NCI-H1436 (cell line): ENCODE measurements around the gene BPTF.
"Not testable (repeated sequence)": the region's sequence is repeated elsewhere in the genome, so short reads cannot be mapped to it uniquely, and the experiment has no call there.

Source experiments
- DNase-seq: peaks from one replicate; lab custom pipeline; 2025; lab: John Stamatoyannopoulos, UW

The BPTF gene, protein sequence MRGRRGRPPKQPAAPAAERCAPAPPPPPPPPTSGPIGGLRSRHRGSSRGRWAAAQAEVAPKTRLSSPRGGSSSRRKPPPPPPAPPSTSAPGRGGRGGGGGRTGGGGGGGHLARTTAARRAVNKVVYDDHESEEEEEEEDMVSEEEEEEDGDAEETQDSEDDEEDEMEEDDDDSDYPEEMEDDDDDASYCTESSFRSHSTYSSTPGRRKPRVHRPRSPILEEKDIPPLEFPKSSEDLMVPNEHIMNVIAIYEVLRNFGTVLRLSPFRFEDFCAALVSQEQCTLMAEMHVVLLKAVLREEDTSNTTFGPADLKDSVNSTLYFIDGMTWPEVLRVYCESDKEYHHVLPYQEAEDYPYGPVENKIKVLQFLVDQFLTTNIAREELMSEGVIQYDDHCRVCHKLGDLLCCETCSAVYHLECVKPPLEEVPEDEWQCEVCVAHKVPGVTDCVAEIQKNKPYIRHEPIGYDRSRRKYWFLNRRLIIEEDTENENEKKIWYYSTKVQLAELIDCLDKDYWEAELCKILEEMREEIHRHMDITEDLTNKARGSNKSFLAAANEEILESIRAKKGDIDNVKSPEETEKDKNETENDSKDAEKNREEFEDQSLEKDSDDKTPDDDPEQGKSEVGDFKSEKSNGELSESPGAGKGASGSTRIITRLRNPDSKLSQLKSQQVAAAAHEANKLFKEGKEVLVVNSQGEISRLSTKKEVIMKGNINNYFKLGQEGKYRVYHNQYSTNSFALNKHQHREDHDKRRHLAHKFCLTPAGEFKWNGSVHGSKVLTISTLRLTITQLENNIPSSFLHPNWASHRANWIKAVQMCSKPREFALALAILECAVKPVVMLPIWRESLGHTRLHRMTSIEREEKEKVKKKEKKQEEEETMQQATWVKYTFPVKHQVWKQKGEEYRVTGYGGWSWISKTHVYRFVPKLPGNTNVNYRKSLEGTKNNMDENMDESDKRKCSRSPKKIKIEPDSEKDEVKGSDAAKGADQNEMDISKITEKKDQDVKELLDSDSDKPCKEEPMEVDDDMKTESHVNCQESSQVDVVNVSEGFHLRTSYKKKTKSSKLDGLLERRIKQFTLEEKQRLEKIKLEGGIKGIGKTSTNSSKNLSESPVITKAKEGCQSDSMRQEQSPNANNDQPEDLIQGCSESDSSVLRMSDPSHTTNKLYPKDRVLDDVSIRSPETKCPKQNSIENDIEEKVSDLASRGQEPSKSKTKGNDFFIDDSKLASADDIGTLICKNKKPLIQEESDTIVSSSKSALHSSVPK (N-terminal part only)

DNA sequence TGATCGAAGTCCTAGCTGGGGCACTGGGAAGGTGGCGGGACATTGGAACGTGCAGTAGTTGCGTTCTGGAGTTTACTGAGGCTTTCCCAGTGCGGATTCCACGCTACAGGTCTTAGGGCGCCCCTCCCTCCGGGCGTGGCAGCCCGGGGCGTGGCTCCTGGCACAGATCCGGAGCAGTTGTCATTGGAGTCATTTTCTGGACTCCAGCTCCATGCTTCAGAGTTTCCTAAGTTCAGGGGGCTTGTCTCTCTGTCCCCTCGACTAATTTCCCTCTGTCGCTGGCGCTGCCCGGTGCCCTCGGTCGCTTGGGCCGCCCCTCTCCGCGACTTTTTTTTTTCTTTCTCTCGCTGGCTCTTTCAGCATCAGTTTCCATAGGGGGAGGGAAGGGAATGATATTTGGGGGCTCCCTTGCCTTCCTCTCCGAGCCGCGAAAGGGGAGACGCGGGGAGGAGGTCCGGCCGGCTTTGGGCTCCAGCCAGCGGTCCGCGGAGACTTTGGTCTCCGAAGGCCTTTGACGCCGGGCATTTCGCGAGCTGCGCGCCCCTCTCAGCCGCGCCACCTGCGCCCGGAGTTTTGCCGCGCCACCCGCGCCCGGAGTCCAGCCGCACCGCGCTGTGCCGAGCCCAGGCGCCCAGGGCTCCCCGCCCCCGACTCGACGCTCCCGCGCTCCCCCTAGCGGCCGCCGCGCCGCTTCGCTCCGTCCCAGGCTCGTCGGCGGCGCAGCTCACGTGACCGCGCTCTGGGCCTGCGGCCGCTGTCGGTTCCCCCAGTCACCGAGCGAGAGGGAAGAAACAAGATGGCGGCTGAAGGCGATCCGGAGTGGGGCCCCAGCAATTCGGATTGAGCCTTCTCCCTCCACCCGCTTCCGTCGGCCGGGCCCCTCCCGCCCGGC is at the start of gene BPTF:
BPTF (plus strand) TSS at position 769 of the 892 bp plus-strand sequence. CDS start 222 bp downstream, outside the sequence.
- peak; percentile 94 for DNase-seq

DNA sequence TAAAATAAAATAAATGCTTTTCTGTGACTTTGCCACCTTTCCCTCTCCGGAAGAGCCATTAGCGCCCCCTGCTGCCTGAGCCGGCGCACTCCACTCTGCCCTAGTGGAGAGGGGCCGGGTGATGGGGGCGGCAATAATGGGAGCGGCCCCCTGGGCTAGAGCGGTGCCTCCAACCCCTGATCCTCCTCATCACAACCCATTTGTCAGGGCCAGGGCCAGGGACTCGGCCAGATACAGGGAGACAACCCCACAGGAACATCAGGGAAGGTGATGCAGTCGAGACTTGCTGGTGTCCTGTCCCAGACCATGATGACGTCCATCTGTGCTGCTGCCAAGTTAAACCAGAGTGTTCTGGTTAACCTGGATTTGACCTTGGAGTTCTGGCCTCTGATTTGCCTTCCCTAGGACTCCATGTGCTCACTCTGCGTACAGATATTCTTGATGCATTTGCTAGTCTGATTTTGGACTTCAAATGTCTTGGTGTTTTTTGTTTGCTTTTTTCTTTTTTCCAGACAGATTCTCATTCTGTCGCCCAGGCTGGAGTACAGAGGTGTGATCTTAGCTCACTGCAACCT is 46.1 kb upstream of the BPTF start:
- no peak for DNase-seq

DNA sequence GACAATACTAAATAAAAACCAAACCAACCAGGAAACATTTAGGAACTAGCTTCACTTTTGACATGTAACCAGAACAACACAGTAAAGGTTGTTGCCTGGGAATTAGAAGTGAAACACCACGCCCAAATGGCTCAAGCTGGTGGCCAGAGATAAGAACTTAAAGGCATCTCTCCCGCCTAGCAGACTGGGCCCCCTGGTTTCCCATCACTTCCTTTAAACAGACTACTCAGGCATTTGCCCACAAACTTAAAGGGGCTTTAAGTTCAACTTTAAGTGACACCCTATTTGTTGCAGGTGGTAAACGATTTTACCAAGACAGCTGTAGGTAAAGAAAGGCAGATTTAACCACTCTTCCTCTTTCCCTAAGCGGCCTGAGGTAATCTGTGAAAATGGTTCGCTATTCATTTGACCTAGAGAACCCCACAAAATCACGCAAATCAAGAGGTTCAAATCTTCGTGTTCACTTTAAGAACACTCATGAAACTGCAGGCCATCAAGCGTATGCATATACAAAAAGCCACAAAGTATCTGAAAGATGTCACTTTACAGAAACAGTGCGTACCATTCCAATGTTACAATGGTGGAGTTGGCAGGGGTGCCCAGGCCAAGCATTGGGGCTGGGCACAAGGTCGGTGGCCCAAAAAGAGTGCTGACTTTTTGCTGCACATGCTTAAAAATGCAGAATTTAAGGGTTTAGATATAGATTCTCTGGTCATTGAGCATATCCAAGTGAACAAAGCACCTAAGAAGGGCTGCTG is 40.8 kb upstream of the BPTF start:
- no peak for DNase-seq

- no peak for DNase-seq
These were observed 40.2 kb upstream of the BPTF start for GRCh38 chr17:67785122-67785477.

- DNase-seq: no peak
These were observed 39.8 kb upstream of the BPTF start for GRCh38 chr17:67785504-67785903.

- peak; percentile 52 for DNase-seq
These were observed 24.8 kb upstream of the BPTF start for GRCh38 chr17:67800495-67800928.

DNA sequence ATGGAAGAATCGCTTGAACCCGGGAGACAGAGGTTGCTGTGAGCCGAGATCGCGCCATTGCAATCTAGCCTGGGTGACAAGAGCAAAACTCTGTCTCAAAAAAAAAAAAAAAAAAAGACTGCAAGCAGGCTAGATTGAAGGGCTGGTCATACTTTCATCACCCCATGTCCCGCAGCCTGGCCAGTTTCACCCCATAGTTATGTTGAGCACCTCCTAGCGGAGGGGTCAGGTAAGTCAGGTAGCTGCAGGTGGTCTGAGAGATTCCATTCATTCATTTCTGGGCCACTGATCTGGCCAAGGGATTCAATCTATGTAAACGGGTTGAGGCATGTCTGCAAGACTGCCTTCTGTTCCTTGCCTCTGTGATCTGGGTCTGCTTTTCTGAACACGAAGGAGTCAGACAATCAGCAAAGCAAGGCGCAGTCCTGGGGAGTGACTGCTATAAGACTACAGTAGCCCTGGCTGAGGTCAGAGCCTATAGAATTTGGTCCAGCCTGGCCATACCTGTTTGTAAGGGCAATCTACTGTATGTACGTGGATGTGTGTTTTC is 23.6 kb upstream of the BPTF start:
- DNase-seq: no peak

DNA sequence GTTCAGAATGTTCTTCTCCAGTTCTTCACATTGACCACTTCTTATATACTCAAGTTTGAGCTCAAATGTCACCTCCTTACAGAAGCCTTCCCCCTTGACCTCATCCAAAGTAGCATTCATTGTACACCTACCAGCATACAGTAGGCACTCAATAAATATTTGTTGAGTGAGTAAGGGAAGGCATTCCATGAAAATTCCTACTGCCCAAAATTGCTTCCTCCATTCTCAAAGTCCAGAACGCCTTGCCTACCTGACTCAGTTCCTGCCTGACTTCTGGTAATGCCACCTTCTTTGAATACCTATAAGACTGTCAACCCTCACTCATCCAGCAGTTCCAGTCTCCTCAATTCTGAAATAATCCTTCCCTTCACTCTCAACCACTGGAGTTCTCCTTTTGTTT is 14.8 kb upstream of the BPTF start:
- DNase-seq: no peak

- DNase-seq: not testable (repeated sequence)
These were observed 12.9 kb upstream of the BPTF start for GRCh38 chr17:67812380-67812779.

DNA sequence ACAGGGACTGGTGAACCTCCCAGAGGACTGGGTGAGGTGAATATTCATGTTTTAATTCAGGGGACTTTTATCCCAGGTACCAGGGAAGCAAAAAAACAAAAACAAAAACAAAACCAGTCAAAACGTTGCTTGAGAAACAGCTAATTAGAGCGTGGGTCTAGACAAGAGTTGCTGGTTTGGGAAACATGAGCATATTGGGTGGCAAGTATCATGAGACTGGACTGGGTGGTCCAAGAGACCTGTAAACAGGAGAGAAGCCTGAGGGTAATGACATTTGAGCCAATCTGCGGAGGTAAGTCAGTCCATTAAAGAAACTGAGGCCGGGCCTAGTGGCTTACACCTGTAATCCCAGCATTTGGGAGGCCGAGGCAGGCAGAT is 11.5 kb upstream of the BPTF start:
- DNase-seq: no peak

DNA sequence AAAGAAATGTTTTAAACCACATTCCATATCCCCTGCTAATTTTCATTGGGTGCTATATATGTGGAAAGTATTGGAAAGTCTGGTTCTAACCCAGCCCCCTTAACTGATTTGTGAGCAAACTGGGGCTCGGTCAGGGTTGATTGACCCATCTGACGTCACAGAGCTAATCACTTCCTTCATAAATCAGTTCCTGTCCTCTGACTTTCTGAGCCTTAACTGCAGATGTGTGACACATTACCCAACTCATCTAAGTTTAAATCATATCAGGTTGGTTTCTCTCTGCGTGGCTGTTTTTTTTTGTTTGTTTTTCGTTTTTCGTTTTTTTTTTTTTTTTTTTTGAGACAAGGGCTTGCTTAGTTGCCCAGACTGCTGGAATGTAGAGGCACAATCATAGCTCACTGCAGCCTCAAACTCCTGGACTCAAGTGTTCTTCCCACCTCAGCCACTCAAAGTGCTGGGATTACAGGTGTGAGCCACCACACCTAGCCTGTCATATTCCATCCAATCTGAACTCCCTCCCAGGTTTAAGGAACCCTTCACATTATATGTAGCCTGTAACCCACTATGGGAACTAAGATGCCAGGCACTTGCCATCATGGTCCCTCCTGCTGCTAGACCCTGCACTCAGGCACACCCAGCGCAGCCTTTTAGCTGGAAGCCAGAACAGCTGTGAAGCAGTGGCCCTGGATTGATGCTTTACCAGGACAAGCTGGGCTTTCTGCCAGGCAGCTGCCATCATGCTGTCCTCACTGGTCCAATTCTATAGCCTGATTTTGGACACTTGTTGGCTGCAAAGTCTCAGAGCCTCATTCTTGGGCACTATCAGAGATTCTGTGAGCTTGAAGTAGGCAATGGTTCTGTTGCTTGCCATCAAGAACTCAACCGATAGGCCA is 6.9 kb upstream of the BPTF start:
- no peak for DNase-seq

- DNase-seq: no peak
These were observed 5.6 kb upstream of the BPTF start for GRCh38 chr17:67819722-67820121.

DNA sequence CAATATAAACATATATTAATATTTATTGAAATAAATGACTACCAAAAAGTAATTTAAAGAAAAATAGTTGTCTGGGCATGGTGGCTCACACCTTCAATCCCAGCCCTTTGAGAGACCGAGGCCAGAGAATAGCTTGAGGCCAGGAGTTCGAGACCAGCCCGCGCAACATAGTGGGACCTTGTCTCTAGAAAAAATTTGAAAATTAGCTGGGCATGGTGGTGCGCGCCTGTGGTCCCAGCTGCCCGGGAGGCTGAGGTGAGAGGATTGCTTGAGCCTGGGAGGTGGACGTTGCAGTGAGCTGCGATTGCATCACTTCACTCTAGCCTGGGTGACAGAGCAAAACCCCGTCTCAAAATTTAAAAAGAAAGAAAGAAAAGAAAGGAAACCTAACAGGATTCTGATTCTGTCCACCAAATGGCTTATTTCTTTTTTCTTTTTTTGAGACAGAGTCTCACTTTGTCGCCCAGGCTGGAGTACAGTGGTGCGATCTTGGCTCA is 3.4 kb upstream of the BPTF start:
- DNase-seq: no peak

DNA sequence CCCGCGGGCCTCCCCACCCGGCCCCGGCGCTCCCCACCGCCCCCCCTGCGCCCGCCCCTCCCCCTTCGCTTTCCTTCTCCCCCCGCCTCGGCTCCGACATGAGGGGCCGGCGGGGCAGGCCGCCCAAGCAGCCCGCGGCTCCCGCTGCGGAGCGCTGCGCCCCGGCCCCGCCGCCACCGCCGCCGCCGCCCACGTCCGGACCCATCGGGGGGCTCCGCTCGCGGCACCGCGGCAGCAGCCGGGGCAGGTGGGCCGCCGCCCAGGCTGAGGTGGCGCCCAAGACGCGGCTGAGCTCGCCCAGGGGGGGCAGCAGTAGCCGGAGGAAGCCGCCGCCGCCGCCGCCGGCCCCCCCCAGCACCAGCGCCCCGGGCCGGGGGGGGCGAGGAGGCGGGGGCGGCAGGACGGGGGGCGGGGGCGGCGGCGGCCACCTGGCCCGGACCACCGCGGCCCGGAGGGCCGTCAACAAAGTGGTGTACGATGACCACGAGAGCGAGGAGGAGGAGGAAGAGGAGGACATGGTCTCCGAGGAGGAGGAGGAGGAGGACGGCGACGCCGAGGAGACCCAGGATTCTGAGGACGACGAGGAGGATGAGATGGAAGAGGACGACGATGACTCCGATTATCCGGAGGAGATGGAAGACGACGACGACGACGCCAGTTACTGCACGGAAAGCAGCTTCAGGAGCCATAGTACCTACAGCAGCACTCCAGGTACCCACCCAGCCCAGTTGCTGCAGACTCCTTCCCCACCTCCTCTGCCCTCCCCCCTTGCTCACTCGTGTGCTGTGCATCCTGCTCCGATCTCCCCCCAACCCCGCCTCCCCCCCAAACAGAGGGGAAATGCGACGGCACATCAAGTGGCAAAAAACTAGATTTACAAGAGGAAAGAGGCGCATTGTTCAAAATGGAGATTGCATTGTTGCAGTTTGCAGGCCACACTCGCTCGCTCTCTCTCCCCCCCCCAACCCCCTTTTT is 611 bp downstream of the BPTF start:
- DNase-seq: peak; percentile 25

GRCh38 chr17:67829331-67829730 is 4.0 kb downstream of the BPTF start:
- DNase-seq: no peak

GRCh38 chr17:67830440-67830839 is 5.1 kb downstream of the BPTF start:
- no peak for DNase-seq

GRCh38 chr17:67831268-67831667 is 6.0 kb downstream of the BPTF start:
- no peak for DNase-seq
